EL (cell line): ENCODE results near the gene BDKRB2.

Experiments used
- DNase-seq: peaks from one replicate; pipeline ENCODE4 v3.0.0-alpha.2; 2016

BDKRB2 gene

DNA sequence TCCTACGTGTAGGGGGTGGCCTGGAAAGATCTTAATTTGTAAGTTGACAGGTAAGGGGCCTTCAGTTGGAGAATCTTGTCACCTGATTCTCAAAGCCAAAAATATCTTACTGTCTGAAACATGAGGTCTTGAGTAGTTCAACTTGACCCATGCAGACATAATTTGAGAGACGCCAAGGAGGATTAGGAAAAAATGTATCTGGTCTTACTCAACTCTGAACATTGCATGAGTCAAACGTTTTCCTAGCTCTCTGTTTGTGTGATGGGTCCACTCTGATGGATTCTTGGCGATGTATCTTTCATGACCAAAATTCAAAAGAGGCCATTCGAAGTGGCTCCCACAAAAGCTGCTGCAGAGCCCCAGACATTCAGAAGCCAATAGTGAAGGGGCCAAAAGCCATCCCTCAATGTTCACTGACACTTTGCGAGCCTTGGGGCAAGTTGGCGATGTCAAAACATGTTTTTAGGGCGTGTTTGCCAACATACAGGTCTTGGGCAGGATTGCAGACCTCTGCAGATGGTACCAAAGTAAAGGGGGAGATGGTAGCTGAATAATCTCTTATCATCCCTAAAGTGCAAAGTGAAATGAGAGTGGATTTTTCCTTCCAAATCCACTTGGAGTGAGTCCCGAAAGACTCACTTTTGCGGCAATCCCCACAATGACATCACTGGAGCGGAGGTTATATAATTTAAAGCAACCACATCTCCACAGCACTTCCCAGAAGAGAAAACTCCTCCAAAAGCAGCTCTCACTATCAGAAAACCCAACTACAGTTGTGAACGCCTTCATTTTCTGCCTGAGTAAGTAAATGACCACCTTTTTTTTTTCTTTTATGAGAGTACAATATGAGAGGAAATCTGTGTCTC is 51.1 kb downstream of the BDKRB2 start, which contains the start of gene BDKRB1:
Gene BDKRB1, plus strand, starts transcription at position 710 of the 866 bp plus-strand sequence. CDS start 7,473 bp downstream, outside the sequence.
- peak; percentile 77 for DNase-seq

DNA sequence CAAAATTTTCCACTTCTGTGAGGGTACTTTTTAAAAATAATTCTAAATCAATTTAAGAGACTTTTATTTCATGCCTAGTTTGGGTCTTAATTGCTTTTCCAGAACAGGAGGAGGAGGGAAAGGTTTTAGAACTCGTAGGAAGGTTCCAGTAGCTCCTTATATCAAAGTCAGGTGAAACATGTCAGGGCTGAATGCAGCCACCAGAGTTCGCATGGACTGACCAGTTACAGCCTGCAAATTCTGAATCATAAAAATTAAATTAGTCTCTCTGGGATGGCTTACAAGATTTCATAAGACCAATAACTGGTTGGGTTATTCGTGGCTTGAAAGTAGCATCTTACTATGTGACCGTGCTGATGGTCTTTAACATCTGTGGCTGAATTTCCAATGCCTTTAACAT is 51.8 kb downstream of the BDKRB2 start:
- DNase-seq, result no peak

DNA sequence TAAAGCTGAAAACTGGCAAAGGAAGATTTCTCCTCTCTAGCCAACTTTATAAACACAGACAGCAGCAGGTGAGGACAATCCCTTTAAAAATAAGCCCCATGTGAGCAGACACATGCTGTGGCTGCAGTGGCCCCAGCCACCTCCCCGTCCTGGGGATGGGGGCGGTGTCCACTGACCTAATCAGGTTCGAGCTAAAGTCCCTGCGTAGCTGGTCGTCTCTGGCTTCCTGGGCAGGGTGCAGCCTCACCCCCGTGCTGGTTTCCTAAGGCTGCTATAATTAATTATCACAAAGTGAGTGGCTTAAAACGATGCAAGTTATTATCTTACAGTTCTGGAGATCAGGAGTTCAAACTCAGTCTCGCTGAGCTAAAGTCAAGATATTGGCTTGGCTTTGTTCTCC is 52.4 kb downstream of the BDKRB2 start:
- DNase-seq, result no peak

DNA sequence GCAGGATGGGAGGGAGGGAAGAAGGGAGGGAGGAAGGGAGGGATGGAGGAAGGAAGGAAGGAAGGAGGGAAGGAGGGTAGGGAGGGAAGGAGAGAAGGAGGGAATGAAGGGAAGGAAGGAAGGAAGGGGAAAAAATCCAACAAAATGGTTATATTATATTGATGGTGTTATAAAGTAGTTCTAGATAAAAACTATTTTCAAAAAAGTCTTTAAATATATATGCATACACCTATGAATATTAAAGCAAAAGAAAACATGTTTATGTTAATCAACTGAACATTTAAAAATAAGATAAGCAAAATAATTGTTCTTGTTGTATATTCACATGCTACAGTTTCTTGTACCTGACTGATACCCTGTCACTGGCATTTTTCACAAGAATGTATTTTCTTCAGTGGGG is 53.3 kb downstream of the BDKRB2 start:
- DNase-seq, result no peak

DNA sequence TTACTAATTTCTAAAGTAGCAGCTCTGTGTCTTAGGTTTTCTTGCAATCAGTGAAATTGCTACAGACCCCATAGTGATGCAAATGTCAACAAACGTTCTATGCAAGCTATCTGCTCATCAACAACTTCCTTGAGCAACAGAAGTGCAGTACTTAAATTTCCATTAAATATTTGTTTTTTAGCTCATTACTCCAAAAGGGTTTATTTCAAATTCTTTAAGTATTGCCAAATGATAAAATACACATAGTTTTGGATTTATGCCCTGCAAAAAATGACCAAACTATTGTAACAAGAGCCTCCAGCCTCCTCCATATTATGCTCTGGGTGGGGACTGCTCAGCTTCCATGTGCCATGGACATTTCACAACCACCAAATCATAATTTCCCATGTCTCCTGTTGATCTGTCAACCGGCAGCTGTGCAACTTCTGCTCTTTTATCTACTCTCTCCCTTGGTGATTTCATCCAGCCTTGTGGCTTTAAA is 55.7 kb downstream of the BDKRB2 start:
- DNase-seq, result peak; percentile 62

DNA sequence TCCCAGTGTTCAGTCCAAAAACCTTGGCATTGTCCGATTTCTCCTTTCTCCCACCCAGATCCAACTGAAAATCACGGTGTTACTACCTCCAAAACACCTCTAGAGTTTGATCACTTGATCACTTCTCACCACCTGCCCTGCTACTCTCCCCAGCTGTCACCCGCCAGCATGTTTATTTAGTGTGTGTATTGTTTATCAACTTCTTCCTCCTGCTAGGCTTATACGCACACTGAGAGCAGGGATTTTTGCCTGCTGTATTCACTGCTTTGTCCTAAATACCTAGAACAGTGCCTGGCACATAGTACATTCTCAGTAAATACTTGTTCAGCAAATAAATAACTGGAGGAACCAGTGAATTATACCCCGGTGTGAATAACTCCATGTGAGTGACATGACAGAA is 56.4 kb downstream of the BDKRB2 start:
- DNase-seq, result no peak

DNA sequence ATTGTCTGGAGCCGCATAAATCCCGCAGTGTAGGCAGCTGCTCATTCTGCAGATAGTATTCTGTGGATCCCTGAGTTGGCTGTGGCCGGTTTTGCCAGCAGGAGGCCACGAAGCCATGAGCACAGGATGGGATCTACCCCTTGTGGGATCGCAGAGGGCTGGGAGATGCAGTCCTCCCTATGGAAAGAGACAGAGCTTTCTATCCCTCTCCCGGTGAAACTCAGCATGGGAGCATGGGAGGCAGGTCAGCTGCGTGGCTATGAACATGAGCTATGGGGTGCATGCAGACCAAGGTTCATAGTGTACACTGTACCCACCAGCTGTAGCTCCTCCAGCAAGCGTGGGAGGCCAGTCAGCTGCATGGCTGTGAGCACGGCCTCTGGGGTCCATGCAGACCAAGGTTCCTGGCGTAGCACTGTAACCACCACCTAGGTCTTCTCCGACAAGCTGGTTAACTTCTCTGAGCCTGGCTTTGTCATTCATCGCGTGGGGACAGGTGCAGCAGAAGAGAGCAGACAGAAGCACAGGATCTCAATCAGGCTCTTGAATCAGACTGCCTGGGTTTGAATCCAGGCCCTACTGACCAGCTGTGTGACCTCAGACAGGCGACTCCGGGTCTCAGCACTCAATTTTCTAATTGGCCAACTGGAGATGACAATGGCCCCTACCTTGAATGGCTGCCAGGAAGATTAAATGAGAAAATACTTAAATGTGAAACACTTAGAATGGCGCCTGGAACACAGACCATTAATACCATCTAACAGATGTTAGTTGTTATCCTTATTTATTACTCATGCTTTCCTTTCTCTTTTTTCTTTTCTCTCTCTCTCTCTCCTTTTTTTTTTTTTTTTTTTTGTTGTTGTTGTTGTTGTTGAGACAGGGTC is 57.4 kb downstream of the BDKRB2 start:
- DNase-seq, result no peak

DNA sequence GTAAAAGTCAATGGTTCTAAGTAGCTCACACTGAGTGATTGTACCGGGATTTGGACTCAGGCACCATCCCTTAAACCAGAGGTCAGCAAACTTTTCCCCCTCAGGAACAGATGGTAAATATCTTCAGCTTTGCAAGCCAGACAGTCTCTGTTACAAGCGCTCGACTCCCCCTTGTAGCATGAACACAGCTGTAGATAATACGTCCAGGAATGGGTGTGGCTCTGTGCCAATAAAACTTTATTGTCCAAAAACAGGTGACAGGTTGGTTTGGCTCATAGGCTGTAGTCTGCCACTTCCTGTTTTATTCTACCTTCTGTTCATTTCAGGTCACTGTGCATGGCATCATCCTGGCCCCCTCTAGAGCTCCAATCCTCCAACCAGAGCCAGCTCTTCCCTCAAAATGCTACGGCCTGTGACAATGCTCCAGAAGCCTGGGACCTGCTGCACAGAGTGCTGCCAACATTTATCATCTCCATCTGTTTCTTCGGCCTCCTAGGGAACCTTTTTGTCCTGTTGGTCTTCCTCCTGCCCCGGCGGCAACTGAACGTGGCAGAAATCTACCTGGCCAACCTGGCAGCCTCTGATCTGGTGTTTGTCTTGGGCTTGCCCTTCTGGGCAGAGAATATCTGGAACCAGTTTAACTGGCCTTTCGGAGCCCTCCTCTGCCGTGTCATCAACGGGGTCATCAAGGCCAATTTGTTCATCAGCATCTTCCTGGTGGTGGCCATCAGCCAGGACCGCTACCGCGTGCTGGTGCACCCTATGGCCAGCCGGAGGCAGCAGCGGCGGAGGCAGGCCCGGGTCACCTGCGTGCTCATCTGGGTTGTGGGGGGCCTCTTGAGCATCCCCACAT is 58.9 kb downstream of the BDKRB2 start:
- DNase-seq, result no peak

DNA sequence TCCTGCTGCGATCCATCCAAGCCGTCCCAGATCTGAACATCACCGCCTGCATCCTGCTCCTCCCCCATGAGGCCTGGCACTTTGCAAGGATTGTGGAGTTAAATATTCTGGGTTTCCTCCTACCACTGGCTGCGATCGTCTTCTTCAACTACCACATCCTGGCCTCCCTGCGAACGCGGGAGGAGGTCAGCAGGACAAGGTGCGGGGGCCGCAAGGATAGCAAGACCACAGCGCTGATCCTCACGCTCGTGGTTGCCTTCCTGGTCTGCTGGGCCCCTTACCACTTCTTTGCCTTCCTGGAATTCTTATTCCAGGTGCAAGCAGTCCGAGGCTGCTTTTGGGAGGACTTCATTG is 59.5 kb downstream of the BDKRB2 start:
- no peak for DNase-seq

DNA sequence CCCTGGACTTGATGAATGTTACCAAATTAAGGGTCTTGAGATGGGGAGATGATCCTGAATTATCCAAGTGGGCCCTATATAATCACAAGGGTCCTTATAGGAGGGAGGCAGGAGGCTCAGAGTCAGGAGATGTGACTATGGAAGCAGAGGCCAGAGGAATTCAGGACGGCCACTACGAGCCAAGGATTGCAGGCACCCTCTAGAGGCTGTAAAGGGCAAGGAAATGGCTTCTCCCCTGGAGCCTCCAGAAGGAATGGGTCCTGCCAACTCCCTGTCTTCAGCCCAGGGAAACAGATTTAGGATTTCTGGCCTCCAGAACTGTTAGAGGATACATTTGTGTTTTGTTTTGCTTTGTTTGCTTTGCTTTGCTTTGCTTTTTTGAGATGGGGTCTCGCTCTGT is 60.2 kb downstream of the BDKRB2 start:
- DNase-seq, result peak; percentile 61

DNA sequence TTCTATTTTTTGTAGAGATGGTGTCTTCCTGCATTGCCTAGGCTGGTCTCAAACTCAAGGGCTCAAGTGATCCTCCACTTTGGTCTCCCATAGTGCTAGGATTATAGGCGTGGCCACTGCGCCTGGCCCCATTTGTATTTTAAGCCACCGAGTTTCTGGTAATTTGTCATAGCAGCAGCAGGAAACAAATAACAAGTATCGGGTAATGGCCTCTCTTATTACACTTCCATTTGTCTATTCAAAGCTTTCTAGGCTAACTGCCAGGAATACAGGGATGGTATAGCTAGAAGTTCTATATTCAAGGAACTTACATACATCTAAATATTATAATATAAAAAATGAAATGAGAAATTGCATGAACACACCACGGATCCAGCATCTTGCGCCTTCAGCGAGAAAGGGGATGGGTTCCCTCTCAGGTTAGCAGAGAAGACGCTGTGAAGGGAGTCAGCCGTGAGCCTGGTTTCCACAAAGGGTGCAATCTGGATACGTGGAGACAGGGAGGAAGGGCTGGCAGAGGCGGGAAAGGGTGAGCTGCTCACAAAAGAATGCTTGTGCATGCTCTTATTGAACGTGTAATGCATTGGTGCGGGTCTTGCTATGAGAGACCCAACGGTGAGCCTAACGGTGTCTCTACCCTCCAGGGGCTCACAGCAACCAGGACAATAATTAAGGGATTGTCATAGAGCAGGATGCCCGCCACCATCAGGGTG is 60.9 kb downstream of the BDKRB2 start:
- DNase-seq, result no peak

DNA sequence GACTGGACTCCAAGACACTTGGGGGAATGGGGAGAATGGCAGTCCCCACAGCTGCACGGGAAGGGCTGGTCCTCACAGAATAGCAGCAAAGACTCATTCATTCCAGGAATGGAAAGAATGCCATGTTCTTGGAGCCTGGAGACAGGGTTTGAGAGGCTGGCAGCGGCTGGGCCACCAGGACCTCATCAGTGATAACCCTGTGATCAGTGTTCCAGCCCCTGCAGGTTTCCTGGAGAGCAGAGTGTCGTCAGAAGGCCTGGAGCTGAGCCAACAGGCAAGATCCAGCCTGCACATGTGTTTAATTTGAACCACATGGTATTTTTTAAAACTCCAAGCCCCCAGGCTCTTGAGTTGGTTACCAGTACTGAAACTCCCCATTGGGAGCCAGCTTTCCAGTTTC is 62.7 kb downstream of the BDKRB2 start:
- peak; percentile 94 for DNase-seq

DNA sequence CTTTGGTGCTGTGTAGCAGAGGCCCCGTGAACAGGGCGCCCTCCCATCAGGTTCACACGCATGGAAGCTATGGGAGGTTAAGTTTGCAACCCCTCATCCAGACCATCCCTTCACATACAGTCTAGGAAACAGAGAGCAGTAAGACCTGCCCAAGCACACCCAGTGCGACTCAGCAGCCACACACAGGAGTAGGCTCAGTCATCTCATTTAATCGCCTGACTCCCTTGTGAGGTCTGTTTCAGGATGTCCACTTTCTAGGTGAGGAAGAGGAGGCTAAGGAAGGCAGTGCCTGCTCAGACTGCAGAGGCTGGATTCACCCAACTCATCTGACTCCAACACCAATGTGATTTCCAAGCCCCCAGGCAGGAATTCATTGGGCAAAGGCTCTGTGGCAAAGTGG is 63.3 kb downstream of the BDKRB2 start:
- peak; percentile 56 for DNase-seq

DNA sequence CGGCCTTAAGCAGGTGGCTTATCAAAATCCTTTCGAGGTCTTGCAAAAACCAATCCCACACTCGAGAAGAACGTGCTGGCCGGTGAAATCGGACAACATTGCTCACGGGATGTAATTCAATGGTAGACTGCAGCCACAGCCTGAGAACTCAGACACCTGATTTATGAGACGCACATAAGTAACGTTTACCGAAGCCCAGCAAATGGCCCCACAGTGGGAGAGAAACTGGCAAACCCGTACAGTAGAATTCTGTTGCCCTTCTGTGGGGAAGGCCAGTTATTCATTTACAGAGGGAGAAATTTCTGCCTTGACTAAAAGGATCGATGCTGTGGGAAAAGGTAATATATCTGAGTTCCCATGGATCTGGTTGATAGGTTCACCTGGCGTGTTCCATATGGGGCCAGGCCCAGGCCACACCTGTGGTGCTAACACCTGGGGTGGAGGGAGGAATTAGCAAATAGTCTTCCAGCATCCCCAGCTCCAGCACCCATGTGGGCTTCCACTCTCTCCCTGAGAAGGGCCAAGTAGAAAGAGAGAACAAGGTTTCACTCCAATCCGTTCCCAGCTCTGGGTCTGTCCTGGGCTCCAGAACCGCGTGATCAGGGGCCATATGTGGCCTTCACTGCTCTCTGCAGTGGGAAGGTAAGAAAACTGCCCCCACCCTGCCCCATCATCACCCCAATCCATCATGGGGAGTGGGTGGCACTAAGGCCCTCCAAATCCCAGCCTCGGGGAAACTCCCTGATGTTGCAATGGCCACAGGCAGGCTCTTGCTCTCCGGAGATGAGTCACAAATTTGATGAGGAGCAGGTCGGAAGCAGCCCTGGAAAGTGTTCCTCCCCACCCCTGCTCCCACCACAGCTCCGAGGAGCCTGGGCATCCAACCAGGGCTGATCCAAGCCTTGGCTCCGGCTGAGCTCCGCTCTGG is 64.1 kb downstream of the BDKRB2 start:
- DNase-seq, result peak; percentile 97

DNA sequence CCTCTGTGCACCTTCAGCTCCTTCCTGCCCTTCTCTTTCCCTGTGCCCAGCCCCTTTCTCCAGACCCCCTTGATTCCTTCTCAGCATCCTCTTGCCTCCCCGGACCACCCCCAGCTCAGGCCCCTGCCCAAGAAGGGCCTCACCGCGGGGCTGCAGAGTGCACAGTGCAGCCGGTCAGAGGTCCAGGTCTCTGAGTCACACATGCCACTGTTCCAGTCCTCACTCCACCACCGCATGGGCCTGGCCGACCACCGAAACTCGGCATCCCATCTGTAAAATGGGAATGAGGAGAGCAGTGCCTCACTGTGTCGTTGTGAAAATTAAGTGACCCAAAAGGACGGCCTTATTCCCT is 64.7 kb downstream of the BDKRB2 start:
- DNase-seq, result no peak

DNA sequence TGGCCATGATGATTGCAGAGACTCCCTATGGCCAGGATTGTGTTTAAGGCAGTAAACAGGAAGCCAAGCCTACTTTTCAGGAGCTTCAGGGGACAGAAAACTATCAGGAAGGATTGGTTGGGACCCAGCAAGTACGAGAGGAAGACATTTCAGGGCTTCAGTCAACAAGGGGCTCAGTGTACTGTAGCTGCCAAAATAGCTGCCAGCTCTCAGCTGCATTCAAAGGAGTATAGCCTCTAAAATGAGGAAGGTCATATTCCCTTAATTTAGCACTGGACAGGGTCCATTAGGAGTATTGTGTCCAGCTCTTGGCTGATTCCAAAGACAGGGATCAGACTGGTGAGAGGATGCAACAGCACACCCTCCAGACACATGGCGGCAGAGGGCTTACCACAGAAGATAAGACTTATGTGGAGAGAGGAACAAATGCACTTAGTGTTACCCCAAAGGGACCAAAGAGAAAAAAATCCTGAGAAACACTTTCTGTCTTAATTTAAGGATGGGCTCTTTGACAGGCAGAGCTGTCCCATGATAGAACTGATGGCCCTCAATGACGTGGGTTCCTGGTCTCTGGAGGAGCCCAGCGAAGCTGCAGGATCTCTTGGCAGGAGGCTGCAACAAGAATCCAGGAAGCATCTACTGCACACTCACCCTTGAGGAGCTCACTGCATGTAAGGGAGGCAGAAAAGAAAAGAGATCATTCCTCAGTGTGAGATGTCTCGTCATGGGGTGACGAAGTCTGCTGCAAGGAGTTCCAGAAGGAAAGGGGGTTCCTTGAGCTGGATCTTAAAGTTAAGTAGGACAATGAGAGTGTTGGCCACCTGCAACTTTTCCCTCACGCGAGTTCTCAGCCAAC is 66.2 kb downstream of the BDKRB2 start:
- DNase-seq, result no peak

DNA sequence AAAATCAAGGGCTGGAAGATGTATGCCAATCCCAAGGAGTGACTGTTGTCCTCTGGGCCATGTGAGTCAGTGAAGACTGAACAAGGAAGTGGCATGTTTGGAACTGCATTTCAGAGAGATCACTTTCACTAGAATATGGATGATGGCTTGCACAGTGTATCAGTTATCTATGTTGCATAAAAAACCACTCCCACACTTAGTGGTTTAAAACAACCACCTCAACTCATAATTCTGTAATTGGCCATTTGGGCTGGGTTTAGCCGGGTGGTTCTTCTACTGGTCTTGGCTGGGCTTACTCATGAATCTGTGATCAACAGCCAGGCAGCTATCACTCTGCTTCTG is 66.8 kb downstream of the BDKRB2 start:
- DNase-seq, result peak; percentile 34

DNA sequence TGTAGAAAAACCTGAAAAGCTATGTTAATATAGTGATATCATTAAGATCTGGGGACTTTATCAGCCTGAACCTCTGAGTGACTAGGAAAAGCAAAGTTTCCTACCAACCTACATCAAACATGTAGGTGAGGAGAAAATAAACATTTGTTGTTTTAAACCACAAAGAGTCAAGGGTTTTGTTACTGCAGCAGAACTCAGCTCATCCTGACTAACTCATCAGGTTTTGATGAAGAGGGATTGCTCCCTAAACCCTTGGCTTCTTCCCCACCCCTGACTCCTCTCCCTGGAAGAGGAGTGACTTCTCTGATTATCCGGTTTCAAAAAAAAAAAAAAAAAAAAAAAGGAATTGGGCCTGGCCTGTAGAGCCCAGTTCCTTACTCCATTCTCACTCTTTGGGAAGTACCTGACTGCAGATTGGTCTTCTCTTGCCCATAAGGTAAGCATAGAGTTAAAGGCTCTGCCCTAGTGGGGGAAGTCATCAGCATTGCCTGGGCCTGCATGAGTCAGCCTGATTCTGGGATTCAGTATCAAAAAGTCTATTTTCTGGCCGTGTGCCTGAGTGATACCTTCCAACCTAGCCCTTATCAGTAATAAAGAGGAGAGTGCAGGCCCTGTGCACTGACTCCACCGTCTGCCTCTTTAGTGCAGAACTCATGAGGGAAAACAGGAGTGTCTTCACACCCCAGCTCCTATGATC is 68.3 kb downstream of the BDKRB2 start:
- peak; percentile 34 for DNase-seq

DNA sequence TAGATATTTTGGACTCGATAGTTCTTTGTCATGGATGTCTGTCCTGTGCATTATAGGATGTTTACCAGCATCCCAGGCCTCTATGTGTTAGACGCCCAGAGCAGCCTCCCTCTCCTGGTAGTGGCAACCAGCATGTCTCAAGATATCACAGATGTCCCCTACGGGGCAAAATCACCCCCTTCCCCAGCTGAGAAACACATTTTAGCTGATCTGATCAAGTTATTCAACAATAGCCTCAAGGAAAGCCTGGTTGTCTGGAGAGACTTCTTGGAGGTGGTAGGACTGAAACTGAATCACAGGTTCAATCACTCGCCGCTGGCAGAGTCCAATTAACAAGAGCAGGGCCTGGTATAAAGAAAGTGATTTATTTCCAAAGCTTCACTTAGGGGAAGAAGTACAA is 69.0 kb downstream of the BDKRB2 start:
- DNase-seq, result no peak

DNA sequence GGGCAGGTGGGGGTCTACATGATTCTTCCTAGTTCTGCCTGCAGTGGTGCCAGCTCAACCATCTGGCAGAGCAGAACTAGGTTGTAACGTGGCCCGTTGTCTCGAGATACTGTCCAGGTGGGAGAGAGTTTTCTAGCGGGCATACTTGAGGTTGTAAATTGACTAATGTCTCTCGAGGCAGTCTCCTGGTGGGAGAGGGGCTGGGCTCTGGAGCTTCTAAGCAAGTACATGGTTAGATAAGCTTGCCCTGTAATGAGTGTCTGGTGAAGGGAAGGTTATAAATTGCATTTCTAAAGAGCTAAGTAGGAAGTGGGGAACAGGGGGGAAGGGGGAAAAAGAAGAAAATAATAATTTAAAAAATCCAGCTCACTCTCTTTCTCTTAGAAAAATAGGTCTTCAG is 69.5 kb downstream of the BDKRB2 start:
- no peak for DNase-seq
